ENCODE measurements around the gene HMGXB3.

HMGXB3 gene, protein sequence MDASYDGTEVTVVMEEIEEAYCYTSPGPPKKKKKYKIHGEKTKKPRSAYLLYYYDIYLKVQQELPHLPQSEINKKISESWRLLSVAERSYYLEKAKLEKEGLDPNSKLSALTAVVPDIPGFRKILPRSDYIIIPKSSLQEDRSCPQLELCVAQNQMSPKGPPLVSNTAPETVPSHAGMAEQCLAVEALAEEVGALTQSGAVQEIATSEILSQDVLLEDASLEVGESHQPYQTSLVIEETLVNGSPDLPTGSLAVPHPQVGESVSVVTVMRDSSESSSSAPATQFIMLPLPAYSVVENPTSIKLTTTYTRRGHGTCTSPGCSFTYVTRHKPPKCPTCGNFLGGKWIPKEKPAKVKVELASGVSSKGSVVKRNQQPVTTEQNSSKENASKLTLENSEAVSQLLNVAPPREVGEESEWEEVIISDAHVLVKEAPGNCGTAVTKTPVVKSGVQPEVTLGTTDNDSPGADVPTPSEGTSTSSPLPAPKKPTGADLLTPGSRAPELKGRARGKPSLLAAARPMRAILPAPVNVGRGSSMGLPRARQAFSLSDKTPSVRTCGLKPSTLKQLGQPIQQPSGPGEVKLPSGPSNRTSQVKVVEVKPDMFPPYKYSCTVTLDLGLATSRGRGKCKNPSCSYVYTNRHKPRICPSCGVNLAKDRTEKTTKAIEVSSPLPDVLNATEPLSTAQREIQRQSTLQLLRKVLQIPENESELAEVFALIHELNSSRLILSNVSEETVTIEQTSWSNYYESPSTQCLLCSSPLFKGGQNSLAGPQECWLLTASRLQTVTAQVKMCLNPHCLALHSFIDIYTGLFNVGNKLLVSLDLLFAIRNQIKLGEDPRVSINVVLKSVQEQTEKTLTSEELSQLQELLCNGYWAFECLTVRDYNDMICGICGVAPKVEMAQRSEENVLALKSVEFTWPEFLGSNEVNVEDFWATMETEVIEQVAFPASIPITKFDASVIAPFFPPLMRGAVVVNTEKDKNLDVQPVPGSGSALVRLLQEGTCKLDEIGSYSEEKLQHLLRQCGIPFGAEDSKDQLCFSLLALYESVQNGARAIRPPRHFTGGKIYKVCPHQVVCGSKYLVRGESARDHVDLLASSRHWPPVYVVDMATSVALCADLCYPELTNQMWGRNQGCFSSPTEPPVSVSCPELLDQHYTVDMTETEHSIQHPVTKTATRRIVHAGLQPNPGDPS (N-terminal part only)

GRCh38 chr5:150000256-150000989, at the start of gene HMGXB3, which contains the start of gene TIGD6:
Gene HMGXB3 (plus strand): TSS chr5:150000739. CDS start chr5:150004853, 4,114 bp downstream.
Gene TIGD6 (minus strand): TSS chr5:150000654. CDS start chr5:149996348, 4,306 bp downstream.
- DNase-seq (ENCODE audit: low read depth in 2 of 2) = peak; percentile 82 to 84

GRCh38 chr5:149951138-149951749, 49.3 kb upstream of the HMGXB3 start:
- DNase-seq (ENCODE audit: low read depth in 2 of 2) = no peak

DNA sequence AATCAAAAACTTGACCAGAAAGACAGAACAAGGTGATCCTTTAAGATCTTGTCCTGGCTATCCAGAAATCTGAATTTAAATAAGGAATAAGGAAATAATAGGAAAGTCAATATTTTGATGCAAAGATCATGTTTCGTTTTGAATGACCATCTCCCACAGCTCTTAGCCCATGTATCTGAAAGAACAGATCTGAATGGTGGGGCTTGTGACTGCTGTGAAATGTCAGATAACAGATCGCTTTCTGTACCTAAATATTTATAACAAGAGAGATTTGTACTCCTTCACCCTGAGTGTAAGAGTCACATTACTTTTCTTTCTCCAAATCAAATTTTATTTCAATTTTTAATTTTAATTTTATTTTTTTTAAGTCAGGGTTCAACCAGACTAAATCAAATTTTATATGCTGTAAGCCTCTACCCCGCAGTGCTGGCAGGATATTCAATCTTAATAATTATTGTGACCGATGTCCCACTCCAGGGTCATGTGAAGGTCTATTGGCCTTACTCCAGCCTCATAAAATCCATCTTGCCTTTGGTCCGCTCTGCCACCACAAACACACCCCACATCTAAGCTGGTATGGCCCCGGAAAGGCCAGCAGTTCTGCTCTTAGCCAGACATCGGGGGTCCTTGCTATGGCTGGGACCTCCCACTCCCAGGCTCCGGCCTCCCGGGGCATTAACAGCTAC, 47.0 kb upstream of the HMGXB3 start:
- no peak for DNase-seq (ENCODE audit: low read depth in 2 of 2)

- DNase-seq (ENCODE audit: low read depth in 2 of 2) = no peak
Observed at GRCh38 chr5:149954798-149955197, 45.7 kb upstream of the HMGXB3 start.

GRCh38 chr5:149956685-149957084, 43.9 kb upstream of the HMGXB3 start:
- DNase-seq (ENCODE audit: low read depth in 2 of 2) = no peak

- DNase-seq (ENCODE audit: low read depth in 2 of 2) = no peak
Observed at GRCh38 chr5:149957855-149958254, 42.7 kb upstream of the HMGXB3 start.

GRCh38 chr5:149959406-149960236, 40.9 kb upstream of the HMGXB3 start:
- peak in 1 of 2 experiments; percentile 25 for DNase-seq (ENCODE audit: low read depth in 2 of 2)

DNA sequence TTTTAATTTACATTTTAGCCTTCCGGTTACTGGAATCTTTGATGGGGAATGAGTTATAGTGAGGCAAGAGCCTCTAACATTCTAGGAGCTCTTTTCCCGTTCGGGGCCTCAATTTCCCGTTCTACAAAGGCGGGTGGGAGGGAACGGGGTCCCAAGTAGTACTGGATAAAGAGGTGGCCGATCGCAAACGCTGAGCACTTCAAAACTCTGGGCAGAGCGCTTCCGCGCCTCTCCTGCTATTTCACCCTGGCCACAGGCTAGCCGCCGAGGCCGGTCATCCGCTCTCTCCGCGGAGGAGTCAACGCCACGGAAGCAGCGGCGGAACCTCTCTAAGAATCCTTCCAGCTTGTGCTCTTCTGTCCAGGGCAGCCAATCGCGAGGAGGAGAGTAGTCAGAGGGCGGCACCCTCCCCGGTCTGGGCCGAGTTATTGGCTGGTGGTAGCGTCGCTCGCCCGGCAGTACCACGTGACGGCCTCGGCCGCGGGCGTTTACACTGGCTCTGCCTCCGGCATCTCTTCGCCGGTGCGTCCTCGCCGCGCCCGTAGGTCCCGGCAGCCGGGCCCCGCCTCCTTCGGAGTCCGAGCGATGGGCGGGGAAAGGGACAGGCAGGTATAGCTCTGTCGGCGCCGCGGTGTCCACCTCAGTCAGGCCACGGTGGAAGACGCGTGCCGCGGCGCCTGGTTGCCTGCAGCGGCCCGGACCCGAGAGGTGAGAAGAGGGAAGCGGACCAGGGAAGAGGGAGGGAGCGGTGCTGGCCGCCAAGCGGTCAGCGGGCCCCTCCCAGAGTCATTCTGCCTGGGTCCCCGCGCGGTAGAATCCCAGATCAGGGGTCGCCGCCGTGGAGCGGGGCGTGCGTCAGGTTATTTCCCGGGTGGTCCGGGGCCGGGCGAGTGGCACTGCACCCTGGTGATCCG, 40.0 kb upstream of the HMGXB3 start, which contains the start of gene SLC26A2:
Gene SLC26A2 (plus strand): TSS at position 487 of the 914 bp plus-strand sequence. CDS start 16,895 bp downstream, outside the sequence.
- peak; percentile 87 to 91 for DNase-seq (ENCODE audit: low read depth in 2 of 2)

GRCh38 chr5:149961186-149961685, 39.3 kb upstream of the HMGXB3 start:
- DNase-seq (ENCODE audit: low read depth in 2 of 2) = no peak

- no peak for DNase-seq (ENCODE audit: low read depth in 2 of 2)
Observed at GRCh38 chr5:149961957-149962409, 38.6 kb upstream of the HMGXB3 start.

GRCh38 chr5:149962601-149963300, 37.8 kb upstream of the HMGXB3 start:
- DNase-seq (ENCODE audit: low read depth in 2 of 2) = no peak

DNA sequence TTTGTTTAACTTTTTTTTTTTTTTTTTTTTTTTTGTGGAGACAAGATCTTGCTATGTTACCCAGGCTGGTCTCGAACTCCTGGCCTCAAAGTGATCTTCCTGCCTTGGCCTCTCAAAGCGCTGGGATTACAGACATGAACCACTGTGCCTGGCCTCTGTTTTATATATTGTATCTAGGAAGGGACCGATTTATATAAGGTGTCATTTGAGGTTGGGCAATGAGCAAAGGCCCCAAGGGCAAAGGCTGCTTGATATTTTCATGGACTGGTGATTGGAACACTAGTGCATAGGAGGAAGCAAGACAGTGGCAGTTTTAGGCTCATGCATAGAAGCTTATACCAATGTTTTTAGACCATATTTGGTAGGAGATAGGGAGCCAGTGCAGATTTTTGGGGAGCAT, 36.8 kb upstream of the HMGXB3 start:
- DNase-seq (ENCODE audit: low read depth in 2 of 2) = no peak

GRCh38 chr5:149966946-149967345, 33.6 kb upstream of the HMGXB3 start:
- DNase-seq (ENCODE audit: low read depth in 2 of 2) = no peak

GRCh38 chr5:149969181-149969930, 31.2 kb upstream of the HMGXB3 start:
- DNase-seq (ENCODE audit: low read depth in 2 of 2) = no peak

DNA sequence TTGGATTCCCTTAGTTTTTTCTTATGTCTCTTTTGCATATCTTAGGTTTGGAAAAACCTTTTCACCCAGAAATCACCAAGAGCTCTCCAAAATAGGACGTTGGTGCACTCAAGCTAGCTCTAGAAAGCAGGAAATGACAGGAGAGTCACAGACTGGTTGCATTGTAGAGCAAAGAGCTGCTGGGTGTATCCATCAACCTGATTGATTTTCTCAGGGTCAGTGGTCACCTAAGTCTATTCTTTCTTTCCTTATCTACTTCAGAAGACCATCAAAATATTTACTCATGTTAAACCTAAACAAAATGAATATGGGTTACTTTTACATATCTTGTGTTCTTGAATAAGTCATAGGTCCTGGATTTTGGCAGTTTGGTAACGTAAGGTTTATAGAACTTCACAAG, 25.1 kb upstream of the HMGXB3 start:
- no peak for DNase-seq (ENCODE audit: low read depth in 2 of 2)

- no peak for DNase-seq (ENCODE audit: low read depth in 2 of 2)
Observed at GRCh38 chr5:149979896-149980295, 20.6 kb upstream of the HMGXB3 start.
